A673 (cell line): ENCODE results near the gene COL4A1. TPM values are rescaled to one million over a fixed set of nuclear protein-coding genes. Genes with fewer than 3 reads are reported as not detected.

Experiments used
- BruUV-seq: library from RNA; stranded (reverse); fragments of 400-500 nt; replicated peaks from 2 replicates; lab custom pipeline; 2021; lab: Mats Ljungman, UMichigan
- CTCF ChIA-PET: fragments of 300-600 bp; sonication (Branson Sonifier 250); formaldehyde crosslinking; loops from one replicate; lab custom pipeline; 2022; ENCODE audit warnings: antibody characterized with exemption; lab: Charles Lee
- POLR2A ChIA-PET: fragments of 300-600 bp; sonication (Branson Sonifier 250); formaldehyde crosslinking; loops from one replicate; lab custom pipeline; 2022; ENCODE audit warnings: antibody characterized with exemption; ENCODE audit not compliant: low non-redundant PET; lab: Charles Lee
- DNase-seq: peaks from one replicate; pipeline ENCODE4 v3.0.0-alpha.2; 2015; ENCODE audit warnings: low spot score
- H3K27ac ChIP-seq: fragments of 200-600 bp; sonication (generic); 2 replicates; pipeline ENCODE4 v1.5.1; 2016; ENCODE audit warnings: mixed run types, low read depth, mild to moderate bottlenecking, mixed read lengths, antibody characterized with exemption, low read length; ENCODE audit not compliant: poor library complexity, severe bottlenecking
- H3K27me3 ChIP-seq: fragments of 200-600 bp; sonication (generic); replicated peaks from 2 replicates; pipeline ENCODE4 v1.6.1; 2017; ENCODE audit warnings: mixed run types, low read depth, mild to moderate bottlenecking, mixed read lengths, antibody characterized with exemption, low read length; ENCODE audit not compliant: insufficient read depth, poor library complexity
- H3K36me3 ChIP-seq: fragments of 200-600 bp; sonication (generic); 2 replicates; pipeline ENCODE4 v1.6.1; 2016; ENCODE audit warnings: mixed run types, mild to moderate bottlenecking, mixed read lengths, antibody characterized with exemption, low read length; ENCODE audit not compliant: insufficient read depth, poor library complexity, severe bottlenecking
- H3K4me1 ChIP-seq: fragments of 200-600 bp; sonication (generic); 2 replicates; pipeline ENCODE4 v1.6.1; 2017; ENCODE audit warnings: mixed run types, mild to moderate bottlenecking, mixed read lengths, antibody characterized with exemption, low read length; ENCODE audit not compliant: insufficient read depth, poor library complexity, severe bottlenecking
- H3K4me3 ChIP-seq: fragments of 200-600 bp; sonication (generic); 2 replicates; pipeline ENCODE4 v1.5.1; 2016; ENCODE audit warnings: low read depth, mixed run types, mild to moderate bottlenecking, mixed read lengths, low read length; ENCODE audit not compliant: poor library complexity, severe bottlenecking
- H3K9me3 ChIP-seq: fragments of 200-600 bp; sonication (generic); 2 replicates; pipeline ENCODE4 v1.6.1; 2016; ENCODE audit warnings: mixed run types, low read depth, mild to moderate bottlenecking, mixed read lengths, antibody characterized with exemption, low read length; ENCODE audit not compliant: poor library complexity, severe bottlenecking
- CTCF ChIP-seq: fragments of 300-800, 200-600 bp; sonication (generic); conservative IDR thresholded peaks from 2 replicates; pipeline ENCODE4 v1.5.1; 2017; ENCODE audit warnings: low read depth, mild to moderate bottlenecking, antibody characterized with exemption, low read length, moderate library complexity, mixed read lengths
- EZH2 ChIP-seq: fragments of 200-600 bp; sonication (generic); IDR thresholded peaks from 2 replicates; pipeline ENCODE4 v1.6.1; 2017; ENCODE audit warnings: borderline replicate concordance, low read depth, mild to moderate bottlenecking, mixed read lengths, antibody characterized with exemption, low read length; ENCODE audit not compliant: poor library complexity, severe bottlenecking
- intact Hi-C: fragments of 100-400 bp; cut with micrococcal nuclease; formaldehyde crosslinking; loops from one replicate; pipeline ENCODE4 v1.10.0; 2022; ENCODE audit not compliant: unreplicated experiment
- total RNA-seq: library from RNA; stranded (reverse); gene quantifications from 2 replicates; pipeline ENCODE4 v1.2.3, GENCODE V29; 2021

The COL4A1 gene
- total RNA-seq, 1 experiment from 2014 or later: 83.9 TPM

GRCh38 chr13:110182461-110182860 lies 124.5 kb downstream of the COL4A1 start:
- H3K4me3 ChIP-seq: no peak overlapping the region
- H3K36me3 ChIP-seq: peaks cover 12% of the 10 kb centered on the region
- intact Hi-C loops: no loop called here
- ChIA-PET POLR2A (no interaction called here), CTCF (no interaction called here)
- H3K9me3 ChIP-seq: no peaks in the 10 kb centered on the region
- BruUV-seq: no TSS peak
- DNase-seq: no peak
- no peak overlapping the region for H3K27ac ChIP-seq
- H3K4me1 ChIP-seq: peaks cover 1% of the 10 kb centered on the region
- no peaks in the 10 kb centered on the region for H3K27me3 ChIP-seq
- no peak for TF ChIP-seq EZH2
- TF ChIP-seq CTCF: no peak

- no peak for DNase-seq
- no peaks in the 10 kb centered on the region for H3K9me3 ChIP-seq
- intact Hi-C loops: no loop called here
- no peak overlapping the region for H3K4me3 ChIP-seq
- TF ChIP-seq CTCF (no peak), EZH2 (no peak)
- no TSS peak for BruUV-seq
- H3K4me1 ChIP-seq: no peaks in the 10 kb centered on the region
- H3K27ac ChIP-seq: no peak overlapping the region
- ChIA-PET POLR2A (no interaction called here), CTCF (interaction anchor here (0.5 kb wide), 1 partner anchor 1104 kb away, joined by 3 read pairs; no protein-coding TSS in a partner anchor)
- no peaks in the 10 kb centered on the region for H3K27me3 ChIP-seq
- peaks cover 16% of the 10 kb centered on the region for H3K36me3 ChIP-seq
Measured at GRCh38 chr13:110182003-110182402, 125.0 kb downstream of the COL4A1 start.

GRCh38 chr13:110179857-110180147 lies 127.2 kb downstream of the COL4A1 start:
- Histone ChIP-seq H3K27ac (no peak overlapping the region), H3K4me1 (no peaks in the 10 kb centered on the region), H3K4me3 (no peak overlapping the region), H3K36me3 (peaks cover 25% of the 10 kb centered on the region), H3K27me3 (no peaks in the 10 kb centered on the region), H3K9me3 (no peaks in the 10 kb centered on the region)
- intact Hi-C loops: no loop called here
- DNase-seq: no peak
- TF ChIP-seq CTCF (no peak), EZH2 (no peak)
- BruUV-seq: no TSS peak
- POLR2A ChIA-PET: no interaction called here
- CTCF ChIA-PET: no interaction called here
